CD4-positive, alpha-beta T cell treated with Interferon alpha-2 for 1 hour (primary cell): Measurements from ENCODE around the gene KCNIP4.
"Not testable (repeated sequence)": the region's sequence is repeated elsewhere in the genome, so short reads cannot be mapped to it uniquely, and the experiment has no call there.

Experiments used
- DNase-seq, 2 donors: peaks; one replicate each; pipeline ENCODE4 v3.0.0-alpha.2; 2020 to 2022

Gene KCNIP4

DNA sequence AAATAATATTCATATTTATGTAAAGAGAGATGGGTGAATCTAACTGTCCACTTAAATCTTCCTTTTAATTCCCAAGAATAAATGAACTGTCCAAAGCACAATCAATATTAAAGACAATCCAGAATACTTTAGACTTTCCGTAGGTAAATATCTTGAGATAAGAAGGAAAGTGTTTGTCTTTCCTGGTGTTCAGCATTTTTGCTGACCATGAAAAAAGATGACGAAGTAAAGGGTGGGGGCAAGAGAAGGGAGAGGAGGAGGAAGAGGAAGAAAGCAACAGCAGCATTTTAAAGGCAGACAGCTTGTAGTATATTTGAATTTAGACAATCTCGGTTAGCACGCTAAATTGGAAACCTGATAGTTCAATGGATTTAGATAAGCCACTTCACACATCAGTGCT, 498.2 kb downstream of the KCNIP4 start:
- no peak for DNase-seq

GRCh38 chr4:21447301-21448054, 501.1 kb downstream of the KCNIP4 start:
- DNase-seq, result no peak

DNA sequence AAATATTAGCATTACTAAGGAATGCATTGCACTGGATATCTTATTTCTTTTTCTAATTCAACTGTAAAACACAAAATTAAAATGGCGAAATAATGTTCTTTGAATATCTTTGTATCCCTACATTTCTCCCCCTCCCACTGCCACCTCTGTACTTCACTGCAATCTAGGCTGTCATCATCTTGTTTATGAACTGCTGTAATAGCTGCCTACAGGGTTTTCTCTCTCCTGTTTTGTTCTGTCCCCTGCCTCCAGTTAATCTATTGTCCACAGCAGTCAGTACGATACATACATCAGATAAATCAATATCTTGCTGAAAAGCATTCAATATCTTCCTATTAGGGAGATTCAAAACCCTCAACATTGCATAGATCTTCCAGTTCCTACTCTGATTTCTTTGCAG, 528.4 kb downstream of the KCNIP4 start:
- no peak for DNase-seq

GRCh38 chr4:21415728-21416127, 532.8 kb downstream of the KCNIP4 start:
- no peak for DNase-seq

DNA sequence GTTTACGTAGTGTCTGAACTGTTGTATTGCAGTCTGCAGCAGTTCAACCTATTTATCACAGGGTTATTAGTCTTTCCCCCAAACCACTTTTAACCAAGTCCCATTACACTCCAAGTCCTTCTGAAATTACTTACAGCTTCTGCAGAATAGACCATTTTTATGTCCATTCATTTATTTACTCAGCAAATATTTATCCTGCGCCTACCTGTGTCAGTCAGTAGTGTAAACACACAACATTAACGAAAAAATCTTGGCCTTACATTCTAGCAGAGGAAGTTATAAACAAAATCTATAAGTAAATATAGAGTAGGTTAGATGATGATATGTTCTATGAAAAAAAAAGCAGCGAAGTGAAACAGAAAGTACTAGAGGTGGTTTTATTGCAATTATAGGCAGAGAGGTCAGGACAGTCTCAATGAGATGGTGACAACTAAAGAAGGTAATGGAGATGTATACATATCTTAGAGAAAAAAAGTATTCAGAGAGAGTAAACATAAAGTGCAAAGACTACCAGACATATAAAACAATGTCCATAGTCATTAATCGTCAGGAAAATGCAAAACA, 534.7 kb downstream of the KCNIP4 start:
- DNase-seq, result no peak

- DNase-seq, result no peak
These were observed 537.5 kb downstream of the KCNIP4 start for GRCh38 chr4:21411086-21411485.

DNA sequence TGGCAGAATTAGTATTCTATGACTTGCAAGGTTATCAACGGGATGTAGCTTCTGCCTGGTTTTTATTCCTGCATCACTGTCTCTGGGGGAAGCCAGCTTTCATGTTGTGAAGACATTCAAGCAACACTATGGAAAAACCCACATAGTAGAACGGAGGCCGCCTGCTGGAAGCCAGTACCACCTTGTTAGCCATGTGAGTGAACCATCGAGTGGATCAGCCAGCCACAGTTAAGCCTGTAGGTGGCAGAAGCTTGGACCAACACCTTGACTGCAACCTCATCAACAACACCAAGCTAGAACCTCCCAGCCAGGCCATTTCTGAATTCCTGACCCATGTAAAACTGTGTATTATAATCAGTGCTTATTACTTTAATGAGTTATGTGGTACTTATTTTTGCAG, 538.2 kb downstream of the KCNIP4 start:
- no peak for DNase-seq

DNA sequence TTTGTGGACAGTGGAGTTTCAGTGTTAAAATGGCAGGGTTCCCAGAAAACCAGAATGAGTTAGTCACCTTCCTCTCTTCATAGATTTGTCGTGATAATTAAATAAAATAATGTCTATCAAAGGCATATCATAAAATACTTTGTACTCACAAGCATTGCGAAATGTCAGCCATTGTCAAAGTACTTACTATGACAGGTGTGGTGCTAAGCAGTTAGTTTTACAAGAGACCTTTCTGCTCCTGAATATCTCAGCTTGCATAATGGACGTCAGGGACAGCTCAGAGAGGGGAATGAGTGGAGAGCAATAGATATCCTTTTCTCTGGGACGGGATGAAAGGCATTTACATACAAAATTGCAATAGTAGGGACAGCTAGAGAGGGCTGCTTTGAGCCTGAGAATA, 560.9 kb downstream of the KCNIP4 start:
- no peak for DNase-seq

- no peak for DNase-seq
These were observed 562.3 kb downstream of the KCNIP4 start for GRCh38 chr4:21386166-21386780.

DNA sequence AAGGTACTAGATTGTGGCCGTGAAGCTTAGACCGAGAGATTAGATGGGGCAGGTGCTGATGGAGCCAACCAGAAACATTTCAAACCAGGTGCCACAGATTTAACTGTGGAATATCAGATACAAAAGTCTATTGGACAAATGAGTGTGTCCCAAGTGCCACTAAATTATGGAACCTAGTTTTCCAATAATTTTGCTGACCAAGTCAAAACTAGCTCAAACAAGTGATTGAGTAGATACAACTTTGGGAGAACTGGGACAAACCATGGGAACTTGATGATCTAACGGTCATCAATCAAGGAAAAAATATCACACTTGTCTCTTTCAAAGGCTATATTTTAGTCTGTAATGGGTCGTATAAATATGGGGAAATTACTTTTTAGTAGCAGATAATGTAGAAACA, 562.9 kb downstream of the KCNIP4 start:
- DNase-seq, result no peak

- no peak for DNase-seq
These were observed 564.0 kb downstream of the KCNIP4 start for GRCh38 chr4:21384609-21385008.

GRCh38 chr4:21380861-21381260, 567.7 kb downstream of the KCNIP4 start:
- DNase-seq, result no peak

DNA sequence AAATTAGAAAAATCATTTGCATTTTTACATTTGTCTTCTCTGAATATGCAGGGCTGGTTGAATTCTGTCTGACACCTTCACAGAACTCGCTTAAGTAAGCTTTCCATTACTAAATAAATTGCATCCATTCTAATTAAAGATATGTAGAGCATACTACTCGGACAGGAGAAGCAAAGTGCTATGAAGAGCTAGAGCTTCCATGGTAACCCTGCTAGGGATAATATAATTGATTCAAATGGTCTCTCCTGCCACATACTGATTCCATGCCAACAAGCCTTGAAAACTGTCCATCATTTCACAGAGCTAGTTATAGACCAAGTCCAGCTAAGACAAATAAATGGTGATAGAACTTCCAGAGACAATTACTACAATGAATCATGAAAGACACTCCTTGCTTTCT, 571.5 kb downstream of the KCNIP4 start:
- DNase-seq, result no peak

- no peak for DNase-seq
These were observed 572.4 kb downstream of the KCNIP4 start for GRCh38 chr4:21376176-21376575.

DNA sequence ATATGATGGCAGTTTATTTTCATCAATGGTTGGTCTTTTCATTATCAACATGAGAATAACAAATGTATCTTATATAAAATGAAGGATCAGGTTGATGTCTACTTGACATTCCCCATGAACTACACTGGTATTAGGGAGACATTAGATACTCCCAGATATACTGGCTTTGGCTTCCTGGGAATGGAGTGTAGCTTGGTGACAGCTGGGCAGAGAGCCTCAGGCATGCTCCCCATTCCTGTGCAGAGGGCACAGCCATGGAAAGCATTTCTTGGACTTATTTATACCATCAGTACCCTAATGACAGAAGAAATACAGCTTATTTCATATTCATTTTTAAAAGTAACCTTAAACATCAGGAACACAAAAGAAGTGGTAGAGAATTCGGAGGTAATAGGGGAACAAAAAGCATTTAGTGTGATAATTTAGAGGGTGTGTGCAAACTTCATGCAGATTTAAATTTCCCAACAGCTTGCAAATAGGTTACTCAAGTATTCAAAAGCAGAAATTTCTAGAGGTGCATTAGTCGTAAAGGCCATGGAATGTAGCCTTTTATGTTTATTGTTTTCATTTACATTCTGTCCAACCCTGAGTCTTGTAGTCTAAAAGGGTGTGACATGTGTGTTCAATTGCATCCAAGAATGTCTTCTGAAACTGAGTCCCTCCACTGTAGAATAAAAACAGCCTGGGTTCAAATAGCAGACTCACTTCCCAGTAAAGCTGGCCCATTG, 573.8 kb downstream of the KCNIP4 start:
- no peak for DNase-seq

DNA sequence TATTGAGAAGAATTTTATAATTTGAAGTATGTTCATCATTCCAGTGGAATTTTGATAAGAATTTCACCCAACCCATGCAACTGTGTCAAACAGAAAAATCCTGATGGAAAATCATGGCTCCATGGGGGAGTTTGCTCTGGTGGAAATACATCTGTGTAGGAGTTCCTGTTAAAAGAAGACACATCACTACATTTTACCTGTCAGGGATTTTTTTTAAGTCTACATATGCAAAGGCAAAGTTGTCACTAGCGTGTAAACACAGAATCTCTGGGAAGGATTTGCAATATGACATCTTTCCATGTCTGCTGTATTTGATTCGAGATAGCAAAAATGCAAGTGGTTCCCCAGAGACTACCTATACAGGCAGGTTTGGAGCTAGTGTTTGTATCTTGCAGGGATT, 581.0 kb downstream of the KCNIP4 start:
- DNase-seq, result no peak

- no peak for DNase-seq
These were observed 581.7 kb downstream of the KCNIP4 start for GRCh38 chr4:21366840-21367239.

GRCh38 chr4:21366312-21366711, 582.3 kb downstream of the KCNIP4 start:
- DNase-seq, result no peak

DNA sequence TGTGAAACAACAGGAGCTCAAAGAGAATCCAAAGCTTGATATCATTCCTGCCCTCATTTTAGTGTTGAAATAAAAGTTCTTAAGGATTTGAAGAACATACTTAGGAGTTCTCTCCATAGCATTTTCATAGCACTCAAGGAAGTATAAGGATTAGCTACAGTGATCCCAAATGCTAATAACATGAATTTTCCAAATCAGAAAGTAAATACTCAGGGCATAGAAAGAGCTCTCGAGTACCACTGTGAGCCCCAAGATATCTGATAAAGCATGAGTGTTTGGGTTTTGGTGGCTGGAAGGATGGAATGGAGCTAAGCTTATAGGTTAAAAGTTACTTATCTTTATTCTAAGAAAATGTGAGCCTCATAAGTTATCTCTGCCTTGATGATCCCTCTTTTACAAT, 584.9 kb downstream of the KCNIP4 start:
- DNase-seq, result no peak

GRCh38 chr4:21352354-21352753, 596.2 kb downstream of the KCNIP4 start:
- DNase-seq, result not testable (repeated sequence)

GRCh38 chr4:21347142-21347541, 601.4 kb downstream of the KCNIP4 start:
- DNase-seq, result no peak

GRCh38 chr4:21327976-21328700, 620.4 kb downstream of the KCNIP4 start:
- DNase-seq, result no peak

DNA sequence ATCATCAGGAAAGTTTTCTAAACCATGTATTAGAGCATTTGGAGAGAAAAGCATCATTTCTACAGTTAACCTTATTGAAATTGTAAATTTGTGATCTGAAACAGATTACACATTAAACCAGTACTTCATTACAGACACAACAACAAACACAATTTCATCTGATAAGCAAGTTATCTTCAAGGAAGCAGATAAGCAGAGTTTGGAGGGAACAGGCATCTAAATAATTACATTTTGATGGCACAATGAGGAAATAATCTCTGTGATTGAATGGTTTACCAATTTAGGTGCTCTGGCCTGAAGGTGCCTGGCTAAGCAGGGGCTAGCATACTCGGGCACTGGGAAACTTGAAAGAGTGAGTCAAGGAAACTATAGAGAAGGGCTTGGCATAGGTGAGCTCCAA, 628.5 kb downstream of the KCNIP4 start:
- no peak for DNase-seq
